ENCODE measurements around the gene KLF6.
A peak's percentile ranks its signal among the peaks of the same experiment; 100 is the strongest.

KLF6 gene

GRCh38 chr10:3787816-3788215 lies 2.8 kb upstream of the KLF6 start:
- Histone ChIP-seq H3K4me3 (ENCODE audit: low read length in 2 of 2) (no peak overlapping the region), H3K36me3 (ENCODE audit: control insufficient read depth in 2 of 2, insufficient read depth in 2 of 2, low read length in 2 of 2) (peaks cover 0 to 4% of the 10 kb centered on the region in 2 donors), H3K9me3 (ENCODE audit: control insufficient read depth in 2 of 2, low read length in 2 of 2) (no peaks in the 10 kb centered on the region), H3K27ac (ENCODE audit: low read depth in 2 of 2, low read length in 2 of 2) (no peak overlapping the region), H3K27me3 (ENCODE audit: control insufficient read depth in 2 of 2, insufficient read depth in 2 of 2, low read length in 2 of 2) (no peaks in the 10 kb centered on the region), H3K9ac (ENCODE audit: low read depth in 1 of 2, low read length in 2 of 2) (no peak overlapping the region), H3K4me1 (ENCODE audit: control insufficient read depth in 2 of 2, insufficient read depth in 2 of 2, low read length in 2 of 2) (peaks cover 3% of the 10 kb centered on the region in 2 donors)

DNA sequence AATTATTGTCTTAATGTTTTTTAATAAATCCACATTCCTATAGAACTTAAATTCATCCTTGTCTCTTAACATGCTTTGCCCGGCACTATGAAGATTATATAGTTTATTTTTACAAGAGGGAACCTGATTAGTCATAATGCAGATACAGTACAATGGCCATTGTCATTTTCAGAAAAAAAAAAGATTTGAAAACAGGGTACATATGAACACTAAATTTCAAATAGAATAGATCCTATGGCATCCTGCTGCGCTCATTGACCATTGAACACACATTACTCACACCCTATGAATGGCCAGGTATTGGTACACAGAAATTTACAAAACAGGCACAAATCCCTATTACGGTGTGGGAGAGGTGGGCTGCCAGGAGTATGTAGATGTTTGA lies 2.0 kb upstream of the KLF6 start:
- peaks cover 4 to 9% of the 10 kb centered on the region in 2 donors for H3K36me3 ChIP-seq (ENCODE audit: control insufficient read depth in 2 of 2, insufficient read depth in 2 of 2, low read length in 2 of 2)
- H3K4me3 ChIP-seq (ENCODE audit: low read length in 2 of 2), result no peak overlapping the region
- H3K27ac ChIP-seq (ENCODE audit: low read depth in 2 of 2, low read length in 2 of 2), result peak overlapping the region in 1 of 2 donors; percentile 98
- no peaks in the 10 kb centered on the region for H3K27me3 ChIP-seq (ENCODE audit: control insufficient read depth in 2 of 2, insufficient read depth in 2 of 2, low read length in 2 of 2)
- H3K9me3 ChIP-seq (ENCODE audit: control insufficient read depth in 2 of 2, low read length in 2 of 2), result no peaks in the 10 kb centered on the region
- no peak overlapping the region for H3K9ac ChIP-seq (ENCODE audit: low read depth in 1 of 2, low read length in 2 of 2)
- H3K4me1 ChIP-seq (ENCODE audit: control insufficient read depth in 2 of 2, insufficient read depth in 2 of 2, low read length in 2 of 2), result peaks cover 6 to 7% of the 10 kb centered on the region in 2 donors

- H3K4me3 ChIP-seq (ENCODE audit: low read length in 2 of 2), result peak overlapping the region; percentile 82 to 84
- peaks cover 9 to 15% of the 10 kb centered on the region in 2 donors for H3K36me3 ChIP-seq (ENCODE audit: control insufficient read depth in 2 of 2, insufficient read depth in 2 of 2, low read length in 2 of 2)
- H3K27ac ChIP-seq (ENCODE audit: low read depth in 2 of 2, low read length in 2 of 2), result peak overlapping the region; percentile 98 to 99
- peaks cover 11 to 13% of the 10 kb centered on the region in 2 donors for H3K4me1 ChIP-seq (ENCODE audit: control insufficient read depth in 2 of 2, insufficient read depth in 2 of 2, low read length in 2 of 2)
- H3K9me3 ChIP-seq (ENCODE audit: control insufficient read depth in 2 of 2, low read length in 2 of 2), result no peaks in the 10 kb centered on the region
- H3K9ac ChIP-seq (ENCODE audit: low read depth in 1 of 2, low read length in 2 of 2), result peak overlapping the region; percentile 87 to 97
- no peaks in the 10 kb centered on the region for H3K27me3 ChIP-seq (ENCODE audit: control insufficient read depth in 2 of 2, insufficient read depth in 2 of 2, low read length in 2 of 2)
These were observed 1.4 kb upstream of the KLF6 start for GRCh38 chr10:3786295-3787015.

- peak overlapping the region; percentile 98 to 99 for H3K27ac ChIP-seq (ENCODE audit: low read depth in 2 of 2, low read length in 2 of 2)
- peaks cover 17 to 19% of the 10 kb centered on the region in 2 donors for H3K4me1 ChIP-seq (ENCODE audit: control insufficient read depth in 2 of 2, insufficient read depth in 2 of 2, low read length in 2 of 2)
- peak overlapping the region; percentile 82 to 84 for H3K4me3 ChIP-seq (ENCODE audit: low read length in 2 of 2)
- H3K9me3 ChIP-seq (ENCODE audit: control insufficient read depth in 2 of 2, low read length in 2 of 2), result no peaks in the 10 kb centered on the region
- H3K36me3 ChIP-seq (ENCODE audit: control insufficient read depth in 2 of 2, insufficient read depth in 2 of 2, low read length in 2 of 2), result peaks cover 15 to 21% of the 10 kb centered on the region in 2 donors
- H3K9ac ChIP-seq (ENCODE audit: low read depth in 1 of 2, low read length in 2 of 2), result peak overlapping the region; percentile 87 to 97
- H3K27me3 ChIP-seq (ENCODE audit: control insufficient read depth in 2 of 2, insufficient read depth in 2 of 2, low read length in 2 of 2), result no peaks in the 10 kb centered on the region
These were observed 852 bp upstream of the KLF6 start for GRCh38 chr10:3785851-3786271.

DNA sequence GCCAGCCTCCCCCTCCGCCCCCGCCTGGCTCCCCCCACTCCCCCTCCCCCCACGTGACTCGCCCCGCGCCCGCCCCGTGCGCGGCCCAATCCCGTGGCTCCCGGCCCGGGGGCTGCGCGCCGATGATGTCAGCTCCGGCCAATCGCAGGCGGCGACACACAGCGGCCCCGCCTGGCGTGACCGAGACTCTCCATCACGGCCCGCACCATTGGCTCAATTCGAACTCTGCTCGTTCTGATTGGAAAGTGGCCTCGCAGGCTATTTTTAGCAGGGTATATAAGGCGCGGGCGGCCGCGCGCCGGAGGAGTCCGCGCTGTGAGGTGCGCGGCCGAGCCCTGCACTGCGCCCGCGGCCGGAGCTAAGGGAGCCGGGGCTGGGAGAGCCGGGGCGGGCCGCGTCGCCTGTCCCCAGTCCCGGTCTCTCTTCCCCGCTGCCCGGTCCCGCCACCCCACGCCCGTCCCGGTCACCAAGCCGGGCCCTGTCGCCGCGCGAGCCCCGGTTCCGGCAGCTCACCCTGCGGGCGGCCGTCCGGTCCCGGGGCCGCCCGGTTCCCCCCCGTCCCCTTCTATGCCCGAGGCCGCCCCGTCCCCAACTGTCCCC lies 342 bp upstream of the KLF6 start:
- peaks cover 22 to 23% of the 10 kb centered on the region in 2 donors for H3K4me1 ChIP-seq (ENCODE audit: control insufficient read depth in 2 of 2, insufficient read depth in 2 of 2, low read length in 2 of 2)
- peak overlapping the region; percentile 97 to 100 for H3K9ac ChIP-seq (ENCODE audit: low read depth in 1 of 2, low read length in 2 of 2)
- peaks cover 21 to 26% of the 10 kb centered on the region in 2 donors for H3K36me3 ChIP-seq (ENCODE audit: control insufficient read depth in 2 of 2, insufficient read depth in 2 of 2, low read length in 2 of 2)
- peak overlapping the region; percentile 84 to 99 for H3K4me3 ChIP-seq (ENCODE audit: low read length in 2 of 2)
- peak overlapping the region; percentile 99 to 100 for H3K27ac ChIP-seq (ENCODE audit: low read depth in 2 of 2, low read length in 2 of 2)
- H3K9me3 ChIP-seq (ENCODE audit: control insufficient read depth in 2 of 2, low read length in 2 of 2), result no peaks in the 10 kb centered on the region
- H3K27me3 ChIP-seq (ENCODE audit: control insufficient read depth in 2 of 2, insufficient read depth in 2 of 2, low read length in 2 of 2), result no peaks in the 10 kb centered on the region

GRCh38 chr10:3783682-3784432 lies 1.2 kb downstream of the KLF6 start:
- Histone ChIP-seq H3K9ac (ENCODE audit: low read depth in 1 of 2, low read length in 2 of 2) (peak overlapping the region; percentile 93 to 100), H3K4me1 (ENCODE audit: control insufficient read depth in 2 of 2, insufficient read depth in 2 of 2, low read length in 2 of 2) (peaks cover 37 to 38% of the 10 kb centered on the region in 2 donors), H3K27ac (ENCODE audit: low read depth in 2 of 2, low read length in 2 of 2) (peak overlapping the region; percentile 99 to 100), H3K9me3 (ENCODE audit: control insufficient read depth in 2 of 2, low read length in 2 of 2) (no peaks in the 10 kb centered on the region), H3K4me3 (ENCODE audit: low read length in 2 of 2) (peak overlapping the region; percentile 77 to 99), H3K36me3 (ENCODE audit: control insufficient read depth in 2 of 2, insufficient read depth in 2 of 2, low read length in 2 of 2) (peaks cover 35 to 41% of the 10 kb centered on the region in 2 donors), H3K27me3 (ENCODE audit: control insufficient read depth in 2 of 2, insufficient read depth in 2 of 2, low read length in 2 of 2) (no peaks in the 10 kb centered on the region)

- peaks cover 38 to 42% of the 10 kb centered on the region in 2 donors for H3K4me1 ChIP-seq (ENCODE audit: control insufficient read depth in 2 of 2, insufficient read depth in 2 of 2, low read length in 2 of 2)
These were observed 1.7 kb downstream of the KLF6 start for GRCh38 chr10:3783316-3783681.

DNA sequence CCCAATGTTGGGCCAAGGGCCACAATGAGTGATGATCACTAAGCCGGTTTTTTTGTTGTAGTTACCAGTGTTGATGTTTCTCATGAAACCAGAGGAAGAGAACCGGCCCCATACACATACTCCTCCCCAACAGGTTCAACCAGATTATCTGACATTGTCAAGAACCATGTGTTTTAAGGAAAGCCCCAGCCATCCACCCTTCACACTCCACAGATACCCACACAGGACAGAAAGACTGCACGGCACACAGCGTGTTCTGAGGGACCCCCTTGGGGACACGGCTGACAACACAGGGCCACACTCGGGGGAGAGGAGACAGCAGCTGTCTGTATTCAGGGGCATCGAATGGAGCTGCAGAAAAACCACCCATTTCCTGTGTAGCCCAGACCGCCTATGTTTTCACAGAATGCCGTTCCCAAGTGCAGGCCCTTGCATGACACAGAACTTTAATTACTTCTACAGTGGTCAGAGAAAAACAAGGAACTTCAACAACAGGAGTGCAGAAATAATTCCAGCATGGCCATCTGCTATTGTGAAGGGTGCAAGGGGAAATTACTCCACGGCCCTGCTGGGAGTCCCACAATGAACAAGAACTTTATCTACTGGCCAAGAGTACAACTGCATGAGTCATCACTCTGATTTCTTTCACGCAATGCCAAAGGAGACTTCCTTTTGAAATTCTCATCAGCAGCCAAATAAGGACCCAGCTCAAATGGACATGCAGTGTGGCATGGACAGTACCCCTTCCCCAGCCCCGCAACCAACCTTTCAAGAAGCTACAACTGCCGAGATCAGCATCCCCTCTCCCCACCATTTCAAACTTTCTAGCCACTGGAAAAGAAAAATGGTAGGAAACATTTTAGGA lies 2.3 kb downstream of the KLF6 start:
- Histone ChIP-seq H3K27me3 (ENCODE audit: control insufficient read depth in 2 of 2, insufficient read depth in 2 of 2, low read length in 2 of 2) (no peaks in the 10 kb centered on the region), H3K9ac (ENCODE audit: low read depth in 1 of 2, low read length in 2 of 2) (peak overlapping the region; percentile 93 to 100), H3K4me3 (ENCODE audit: low read length in 2 of 2) (peak overlapping the region; percentile 77 to 99), H3K4me1 (ENCODE audit: control insufficient read depth in 2 of 2, insufficient read depth in 2 of 2, low read length in 2 of 2) (peaks cover 38 to 48% of the 10 kb centered on the region in 2 donors), H3K9me3 (ENCODE audit: control insufficient read depth in 2 of 2, low read length in 2 of 2) (no peaks in the 10 kb centered on the region), H3K36me3 (ENCODE audit: control insufficient read depth in 2 of 2, insufficient read depth in 2 of 2, low read length in 2 of 2) (peaks cover 47 to 52% of the 10 kb centered on the region in 2 donors), H3K27ac (ENCODE audit: low read depth in 2 of 2, low read length in 2 of 2) (peak overlapping the region; percentile 99 to 100)

More at GRCh38 chr10:3783316-3783681, 1.7 kb downstream of the KLF6 start:
- H3K9me3 ChIP-seq (ENCODE audit: control insufficient read depth in 2 of 2, low read length in 2 of 2), result no peaks in the 10 kb centered on the region
- peak overlapping the region; percentile 93 to 100 for H3K9ac ChIP-seq (ENCODE audit: low read depth in 1 of 2, low read length in 2 of 2)
- H3K4me3 ChIP-seq (ENCODE audit: low read length in 2 of 2), result peak overlapping the region; percentile 77 to 99
- peaks cover 41 to 47% of the 10 kb centered on the region in 2 donors for H3K36me3 ChIP-seq (ENCODE audit: control insufficient read depth in 2 of 2, insufficient read depth in 2 of 2, low read length in 2 of 2)
- no peaks in the 10 kb centered on the region for H3K27me3 ChIP-seq (ENCODE audit: control insufficient read depth in 2 of 2, insufficient read depth in 2 of 2, low read length in 2 of 2)
- peak overlapping the region; percentile 99 to 100 for H3K27ac ChIP-seq (ENCODE audit: low read depth in 2 of 2, low read length in 2 of 2)

DNA sequence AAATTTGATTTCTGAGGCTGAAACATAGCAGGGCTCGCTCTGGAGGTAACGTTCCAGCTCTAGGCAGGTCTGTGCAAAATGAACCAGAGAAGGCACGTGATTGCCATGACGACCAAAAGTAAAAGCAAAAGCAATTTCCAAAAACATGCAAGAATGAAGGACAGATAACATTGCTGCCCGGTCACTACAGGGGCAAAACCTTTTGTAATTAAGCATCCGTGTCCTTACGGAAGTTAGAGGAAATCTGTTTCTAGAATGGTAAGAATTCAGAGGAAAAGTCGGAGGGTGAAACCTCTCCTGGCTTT lies 2.9 kb downstream of the KLF6 start:
- Histone ChIP-seq H3K4me3 (ENCODE audit: low read length in 2 of 2) (peak overlapping the region; percentile 77 to 99), H3K27ac (ENCODE audit: low read depth in 2 of 2, low read length in 2 of 2) (peak overlapping the region; percentile 99 to 100), H3K9ac (ENCODE audit: low read depth in 1 of 2, low read length in 2 of 2) (peak overlapping the region; percentile 93 to 100), H3K4me1 (ENCODE audit: control insufficient read depth in 2 of 2, insufficient read depth in 2 of 2, low read length in 2 of 2) (peaks cover 41 to 54% of the 10 kb centered on the region in 2 donors), H3K27me3 (ENCODE audit: control insufficient read depth in 2 of 2, insufficient read depth in 2 of 2, low read length in 2 of 2) (no peaks in the 10 kb centered on the region), H3K9me3 (ENCODE audit: control insufficient read depth in 2 of 2, low read length in 2 of 2) (no peaks in the 10 kb centered on the region), H3K36me3 (ENCODE audit: control insufficient read depth in 2 of 2, insufficient read depth in 2 of 2, low read length in 2 of 2) (peaks cover 52 to 55% of the 10 kb centered on the region in 2 donors)
